BJ (cell line): ENCODE data around the gene PCDH15. TPM values are rescaled to one million over a fixed set of nuclear protein-coding genes. Genes with fewer than 3 reads are reported as not detected.

ENCODE experiments used
- CTCF ChIA-PET: fragments of 350-600 bp; formaldehyde crosslinking; extraction: SDS; loops from one replicate; lab custom pipeline; 2021; ENCODE audit warnings: antibody characterized with exemption, inconsistent platforms; lab: Yijun Ruan, JAX
- POLR2A ChIA-PET: fragments of 300-600 bp; sonication (Branson Sonifier 250); formaldehyde crosslinking; extraction: SDS; loops from one replicate; lab custom pipeline; 2021; ENCODE audit warnings: antibody characterized with exemption; lab: Charles Lee
- DNase-seq: peaks from one replicate; pipeline ENCODE4 v3.0.0-alpha.2; 2011; ENCODE audit warnings: low read depth
- H3K27me3 ChIP-seq: 2 replicates; pipeline ENCODE4 v1.6.0; 2011; ENCODE audit warnings: low read length; ENCODE audit not compliant: control insufficient read depth, insufficient read depth
- H3K36me3 ChIP-seq: 2 replicates; pipeline ENCODE4 v1.5.1; 2011; ENCODE audit warnings: low read length; ENCODE audit not compliant: control insufficient read depth, insufficient read depth
- H3K4me3 ChIP-seq: 2 replicates; pipeline ENCODE4 v1.5.1; 2011; ENCODE audit warnings: low read depth, mild to moderate bottlenecking, control low read depth, low read length
- CTCF ChIP-seq: IDR thresholded peaks from 2 replicates; pipeline ENCODE4 v1.5.1; 2011; ENCODE audit warnings: low read depth, mild to moderate bottlenecking, control low read depth, inconsistent platforms, low read length, moderate library complexity; ENCODE audit not compliant: insufficient read depth
- polyA plus RNA-seq: library from polyadenylated mRNA; depleted of rRNA; stranded (reverse); fragments of >200 nt; gene quantifications from 2 replicates; pipeline ENCODE4 v1.2.3, GENCODE V29; 2011

Gene PCDH15
- polyA plus RNA-seq, 1 experiment = not detected

DNA sequence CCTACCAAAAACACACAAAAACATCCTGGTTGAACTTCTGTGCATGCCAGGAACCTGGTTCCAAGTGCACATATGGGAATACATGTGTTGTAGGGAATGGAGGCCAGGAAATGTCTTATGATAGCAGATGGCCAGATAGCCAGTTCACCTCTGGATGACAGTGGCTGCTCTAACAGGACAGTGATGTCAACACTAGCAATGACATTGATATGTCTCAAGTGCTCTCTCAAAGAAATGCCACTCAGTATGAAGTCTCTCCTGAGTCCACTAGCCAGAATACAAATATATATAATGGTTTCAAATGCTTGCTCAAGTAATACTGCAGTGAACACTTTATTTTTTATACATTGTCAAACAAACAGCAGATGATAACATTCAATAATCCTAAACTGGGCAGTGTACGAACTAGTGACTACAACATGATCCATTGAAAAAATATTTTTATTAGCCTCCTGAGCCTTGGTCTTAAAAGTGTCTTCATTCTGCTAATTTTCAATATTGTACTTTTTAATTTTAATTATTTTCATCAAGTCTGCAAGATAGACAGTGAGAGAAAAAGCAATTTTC lies 26.0 kb upstream of the PCDH15 start:
- H3K4me3 ChIP-seq = no peak overlapping the region
- no peaks in the 10 kb centered on the region for H3K27me3 ChIP-seq
- DNase-seq = no peak
- ChIA-PET POLR2A (no interaction called here), CTCF (no interaction called here)
- H3K36me3 ChIP-seq = no peaks in the 10 kb centered on the region
- TF ChIP-seq CTCF = no peak

- no peak for DNase-seq
- H3K36me3 ChIP-seq = no peaks in the 10 kb centered on the region
- no peaks in the 10 kb centered on the region for H3K27me3 ChIP-seq
- TF ChIP-seq CTCF = no peak
- POLR2A ChIA-PET = no interaction called here
- H3K4me3 ChIP-seq = no peak overlapping the region
- CTCF ChIA-PET = no interaction called here
These were observed 14.6 kb upstream of the PCDH15 start for GRCh38 chr10:54815583-54815982.

- ChIA-PET CTCF (no interaction called here), POLR2A (no interaction called here)
- H3K36me3 ChIP-seq = no peaks in the 10 kb centered on the region
- no peak for DNase-seq
- H3K4me3 ChIP-seq = no peak overlapping the region
- no peak for TF ChIP-seq CTCF
- H3K27me3 ChIP-seq = no peaks in the 10 kb centered on the region
These were observed 7.3 kb upstream of the PCDH15 start for GRCh38 chr10:54808186-54808935.

- ChIA-PET POLR2A (no interaction called here), CTCF (no interaction called here)
- Histone ChIP-seq H3K27me3 (no peaks in the 10 kb centered on the region), H3K36me3 (no peaks in the 10 kb centered on the region), H3K4me3 (no peak overlapping the region)
- no peak for DNase-seq
- TF ChIP-seq CTCF = no peak
These were observed 1.5 kb downstream of the PCDH15 start for GRCh38 chr10:54799506-54799905.

DNA sequence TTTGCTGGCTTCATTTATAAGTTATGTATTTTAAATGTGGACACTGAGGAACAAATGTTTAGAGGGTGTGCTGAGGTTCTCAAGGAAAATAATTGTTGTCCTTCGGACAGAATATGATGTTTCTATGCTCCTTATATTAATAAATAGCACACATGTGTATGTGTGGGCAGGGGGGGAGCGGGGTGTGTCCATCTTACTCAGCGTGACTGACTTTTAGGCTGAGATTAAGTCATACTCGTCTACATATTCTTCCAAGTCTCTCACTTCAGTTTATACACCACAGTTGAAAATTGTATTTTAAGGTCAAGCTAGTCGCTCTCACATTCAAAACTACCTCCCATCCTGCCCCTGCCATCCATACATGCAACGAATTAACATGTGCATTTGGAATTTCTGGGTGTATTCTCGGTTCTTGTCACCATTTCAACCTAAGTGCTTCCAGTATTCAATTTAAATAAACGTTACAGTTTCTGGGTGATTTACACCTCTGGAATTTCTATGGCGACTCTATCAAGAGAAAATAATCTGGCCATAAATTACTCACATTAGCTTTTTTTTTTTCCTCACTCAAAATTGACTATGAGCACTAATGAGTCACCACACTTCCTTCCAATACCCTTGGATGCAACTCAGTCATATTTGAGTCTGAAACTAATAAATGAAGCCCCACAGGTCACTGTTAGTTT lies 3.3 kb downstream of the PCDH15 start:
- TF ChIP-seq CTCF = no peak
- ChIA-PET POLR2A (no interaction called here), CTCF (no interaction called here)
- no peaks in the 10 kb centered on the region for H3K36me3 ChIP-seq
- no peaks in the 10 kb centered on the region for H3K27me3 ChIP-seq
- H3K4me3 ChIP-seq = no peak overlapping the region
- no peak for DNase-seq
